Measurements from ENCODE around the gene KRTAP6-2. TPM values are rescaled to one million over a fixed set of nuclear protein-coding genes. Genes with fewer than 3 reads are reported as not detected.

Gene KRTAP6-2
- polyA plus RNA-seq, 1 of the 3 experiments (the other 2 are of a cell fraction), result not detected

GRCh38 chr21:30613836-30614235 is 15.1 kb upstream of the KRTAP6-2 start, which contains the start of gene KRTAP6-1:
Gene KRTAP6-1, minus strand, starts transcription at chr21:30613930. Its CDS starts 26 bp downstream, at chr21:30613904.
- H3K9me2 ChIP-seq, result no peaks in the 10 kb centered on the region
- H3K4me3 ChIP-seq (ENCODE audit: low read depth in 2 of 2, low read length in 1 of 2), result no peak within 1 kb of the TSS
- CTCF ChIA-PET, result no interaction called here
- 14% methylated on average over 2 of the region's 2 CpGs for WGBS (ENCODE audit: low lambda C conversion rate)
- H3K9me3 ChIP-seq, result no peaks in the 10 kb centered on the region
- no peak within 1 kb of the TSS for H2AFZ ChIP-seq (ENCODE audit: low read depth)
- TF ChIP-seq FOXJ3 (CRISPR knock-in tag; IDR thresholded peaks at IDR 0.05) (no peak), RAD21 (IDR thresholded peaks at IDR 0.05; ENCODE audit: low read length) (no peak)
- DNase-seq, result no peak
- POLR2A ChIA-PET, result no interaction called here
- H3K9ac ChIP-seq, result no peak within 1 kb of the TSS
- H3K27me3 ChIP-seq (ENCODE audit: insufficient read depth), result no peaks in the 10 kb centered on the region
- H3K4me2 ChIP-seq, result no peak within 1 kb of the TSS
- no peaks in the 10 kb centered on the region for H4K20me1 ChIP-seq (ENCODE audit: insufficient read depth)
- H3K4me1 ChIP-seq (ENCODE audit: control insufficient read depth in 1 of 2, insufficient read depth in 2 of 2, low read depth in 1 of 2, low read length in 1 of 2), result no peaks in the 10 kb centered on the region
- H3F3A ChIP-seq (replicated peaks; ENCODE audit: insufficient read depth), result no peaks in the 10 kb centered on the region
- H3K79me2 ChIP-seq (ENCODE audit: insufficient read depth), result no peaks in the 10 kb centered on the region
- no peaks in the 10 kb centered on the region for H3K36me3 ChIP-seq (replicated peaks in 1 of 2; ENCODE audit: control insufficient read depth in 1 of 2, insufficient read depth in 2 of 2, low read length in 1 of 2)
- H3K27ac ChIP-seq (ENCODE audit: low read depth in 2 of 2, low read length in 1 of 2), result no peak within 1 kb of the TSS

DNA sequence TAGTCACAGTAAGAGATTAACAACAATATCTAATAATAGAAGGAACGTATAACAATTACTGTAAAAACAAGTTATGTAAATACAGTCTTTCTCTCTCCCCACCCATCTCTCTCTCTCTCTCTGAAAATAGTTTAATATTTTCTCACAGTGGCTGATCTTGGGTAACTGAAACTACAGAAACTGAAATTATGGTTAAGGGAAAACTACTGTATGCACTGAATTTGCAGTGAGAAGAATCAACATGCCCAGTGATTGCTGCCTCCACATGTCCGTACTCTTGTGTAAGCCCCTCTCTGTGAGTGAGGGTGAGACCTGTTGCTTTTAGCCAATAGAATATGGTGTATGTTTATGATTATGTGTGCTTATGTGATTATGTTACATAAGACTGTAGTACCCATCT is 13.4 kb upstream of the KRTAP6-2 start:
- no peak for DNase-seq
- H3K4me2 ChIP-seq, result no peak overlapping the region
- H3K27me3 ChIP-seq (ENCODE audit: insufficient read depth), result no peaks in the 10 kb centered on the region
- no peaks in the 10 kb centered on the region for H4K20me1 ChIP-seq (ENCODE audit: insufficient read depth)
- no peak overlapping the region for H3K27ac ChIP-seq (ENCODE audit: low read depth in 2 of 2, low read length in 1 of 2)
- H3K79me2 ChIP-seq (ENCODE audit: insufficient read depth), result no peaks in the 10 kb centered on the region
- no peaks in the 10 kb centered on the region for H3K9me2 ChIP-seq
- H3K36me3 ChIP-seq (replicated peaks in 1 of 2; ENCODE audit: control insufficient read depth in 1 of 2, insufficient read depth in 2 of 2, low read length in 1 of 2), result no peaks in the 10 kb centered on the region
- H2AFZ ChIP-seq (ENCODE audit: low read depth), result no peak overlapping the region; the same call in 1 of the 2 replicates
- no peaks in the 10 kb centered on the region for H3K9me3 ChIP-seq
- no peak overlapping the region for H3K4me3 ChIP-seq (ENCODE audit: low read depth in 2 of 2, low read length in 1 of 2)
- POLR2A ChIA-PET, result no interaction called here
- no peaks in the 10 kb centered on the region for H3F3A ChIP-seq (replicated peaks; ENCODE audit: insufficient read depth)
- no peaks in the 10 kb centered on the region for H3K4me1 ChIP-seq (ENCODE audit: control insufficient read depth in 1 of 2, insufficient read depth in 2 of 2, low read depth in 1 of 2, low read length in 1 of 2)
- WGBS (ENCODE audit: low lambda C conversion rate), result 8% methylated on average over 2 of the region's 2 CpGs
- H3K9ac ChIP-seq, result no peak overlapping the region
- CTCF ChIA-PET, result no interaction called here
- TF ChIP-seq, protein P1, sequence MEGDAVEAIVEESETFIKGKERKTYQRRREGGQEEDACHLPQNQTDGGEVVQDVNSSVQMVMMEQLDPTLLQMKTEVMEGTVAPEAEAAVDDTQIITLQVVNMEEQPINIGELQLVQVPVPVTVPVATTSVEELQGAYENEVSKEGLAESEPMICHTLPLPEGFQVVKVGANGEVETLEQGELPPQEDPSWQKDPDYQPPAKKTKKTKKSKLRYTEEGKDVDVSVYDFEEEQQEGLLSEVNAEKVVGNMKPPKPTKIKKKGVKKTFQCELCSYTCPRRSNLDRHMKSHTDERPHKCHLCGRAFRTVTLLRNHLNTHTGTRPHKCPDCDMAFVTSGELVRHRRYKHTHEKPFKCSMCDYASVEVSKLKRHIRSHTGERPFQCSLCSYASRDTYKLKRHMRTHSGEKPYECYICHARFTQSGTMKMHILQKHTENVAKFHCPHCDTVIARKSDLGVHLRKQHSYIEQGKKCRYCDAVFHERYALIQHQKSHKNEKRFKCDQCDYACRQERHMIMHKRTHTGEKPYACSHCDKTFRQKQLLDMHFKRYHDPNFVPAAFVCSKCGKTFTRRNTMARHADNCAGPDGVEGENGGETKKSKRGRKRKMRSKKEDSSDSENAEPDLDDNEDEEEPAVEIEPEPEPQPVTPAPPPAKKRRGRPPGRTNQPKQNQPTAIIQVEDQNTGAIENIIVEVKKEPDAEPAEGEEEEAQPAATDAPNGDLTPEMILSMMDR (IDR thresholded peaks at IDR 0.05), result no peak
- no peak for TF ChIP-seq NRF1 (IDR thresholded peaks at IDR 0.05; ENCODE audit: low read depth, low read length)
- TF ChIP-seq SMC3 (IDR thresholded peaks at IDR 0.05; ENCODE audit: low read depth, low read length), result no peak
- no peak for TF ChIP-seq REST (IDR thresholded peaks at IDR 0.05; ENCODE audit: low read depth, low read length)
- TF ChIP-seq ZBTB33 (IDR thresholded peaks at IDR 0.05; ENCODE audit: borderline replicate concordance, low read depth), result no peak
- TF ChIP-seq FOXM1 (IDR thresholded peaks at IDR 0.05; ENCODE audit: low read depth), result no peak
- no peak for TF ChIP-seq RXRA (IDR thresholded peaks at IDR 0.05; ENCODE audit: borderline replicate concordance, low read depth)
- no peak for TF ChIP-seq ELF1 (IDR thresholded peaks at IDR 0.05)
- TF ChIP-seq PBX3 (IDR thresholded peaks at IDR 0.05), result no peak
- TF ChIP-seq TAF1 (IDR thresholded peaks at IDR 0.05; ENCODE audit: borderline replicate concordance, low read depth, low read length), result no peak
- TF ChIP-seq RCOR1 (IDR thresholded peaks at IDR 0.05; ENCODE audit: low read length), result no peak
- TF ChIP-seq RAD21 (IDR thresholded peaks at IDR 0.05; ENCODE audit: low read length), result no peak
- no peak for TF ChIP-seq MXI1 (IDR thresholded peaks at IDR 0.05; ENCODE audit: low read depth, low read length)
- no peak for TF ChIP-seq GABPA (IDR thresholded peaks at IDR 0.05; ENCODE audit: low read depth)
- no peak for TF ChIP-seq EZH2phosphoT487 (IDR thresholded peaks at IDR 0.05; ENCODE audit: borderline replicate concordance, low read depth)
- TF ChIP-seq EP300 (IDR thresholded peaks at IDR 0.05; ENCODE audit: borderline replicate concordance in 1 of 2, low read depth in 1 of 2, low read length in 1 of 2), result no peak
- TF ChIP-seq RFX5 (IDR thresholded peaks at IDR 0.05; ENCODE audit: low read length), result no peak
- TF ChIP-seq GATA2 (CRISPR knock-in tag; IDR thresholded peaks at IDR 0.05), result no peak
